ENCODE data around the gene SBNO2.

DNA sequence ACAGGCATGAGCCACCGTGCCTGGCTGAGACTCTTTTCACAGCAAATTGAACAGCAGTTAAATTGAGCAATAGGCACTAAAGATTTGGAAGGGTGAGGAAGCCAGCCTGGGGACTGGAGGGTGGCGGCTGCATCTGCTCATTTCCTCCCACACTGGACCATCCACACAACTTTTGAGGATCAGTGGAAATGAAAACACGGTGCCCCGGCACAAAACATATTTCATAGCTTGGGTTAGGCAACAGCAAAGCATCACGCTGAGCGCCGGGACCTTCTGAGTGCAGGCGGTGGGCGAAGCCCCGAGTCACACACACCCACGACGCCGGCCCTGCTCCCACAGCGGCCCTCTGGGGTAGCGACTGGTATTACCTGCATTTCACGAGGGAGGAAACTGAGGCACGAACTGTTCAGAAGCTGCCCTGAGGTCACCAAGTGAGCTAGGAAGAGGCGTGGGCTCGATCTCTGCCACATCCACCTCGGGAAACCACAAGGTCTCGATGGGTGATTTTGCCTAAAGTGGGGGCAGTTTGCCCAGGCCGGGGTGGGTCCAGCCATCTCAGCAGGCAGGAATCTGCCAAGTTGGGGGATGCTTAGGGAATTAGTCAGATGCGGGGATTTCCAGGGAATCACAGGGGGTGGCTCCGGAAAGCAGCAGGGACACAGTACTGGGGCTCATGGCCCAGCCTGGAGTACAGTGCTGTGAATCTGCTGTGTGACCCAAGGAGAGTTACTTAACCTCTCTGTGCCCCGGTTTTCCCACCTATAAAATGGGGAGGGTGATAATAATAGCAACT, 3.5 kb upstream of the SBNO2 start:
- TF ChIP-seq, protein P1, sequence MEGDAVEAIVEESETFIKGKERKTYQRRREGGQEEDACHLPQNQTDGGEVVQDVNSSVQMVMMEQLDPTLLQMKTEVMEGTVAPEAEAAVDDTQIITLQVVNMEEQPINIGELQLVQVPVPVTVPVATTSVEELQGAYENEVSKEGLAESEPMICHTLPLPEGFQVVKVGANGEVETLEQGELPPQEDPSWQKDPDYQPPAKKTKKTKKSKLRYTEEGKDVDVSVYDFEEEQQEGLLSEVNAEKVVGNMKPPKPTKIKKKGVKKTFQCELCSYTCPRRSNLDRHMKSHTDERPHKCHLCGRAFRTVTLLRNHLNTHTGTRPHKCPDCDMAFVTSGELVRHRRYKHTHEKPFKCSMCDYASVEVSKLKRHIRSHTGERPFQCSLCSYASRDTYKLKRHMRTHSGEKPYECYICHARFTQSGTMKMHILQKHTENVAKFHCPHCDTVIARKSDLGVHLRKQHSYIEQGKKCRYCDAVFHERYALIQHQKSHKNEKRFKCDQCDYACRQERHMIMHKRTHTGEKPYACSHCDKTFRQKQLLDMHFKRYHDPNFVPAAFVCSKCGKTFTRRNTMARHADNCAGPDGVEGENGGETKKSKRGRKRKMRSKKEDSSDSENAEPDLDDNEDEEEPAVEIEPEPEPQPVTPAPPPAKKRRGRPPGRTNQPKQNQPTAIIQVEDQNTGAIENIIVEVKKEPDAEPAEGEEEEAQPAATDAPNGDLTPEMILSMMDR (conservative IDR thresholded peaks at IDR 0.05; ENCODE audit: low read depth in 2 of 2) = 0 out of 4 replicates have a peak, but pooled peaks of 1 of the 2 experiments have one; percentile 6
- TF ChIP-seq EZH2 (IDR thresholded peaks at IDR 0.05; ENCODE audit: low read depth, unreplicated experiment) (no peak), NANOG (IDR thresholded peaks at IDR 0.05; ENCODE audit: borderline replicate concordance) (no peak)
- TF ChIP-seq, protein P2, sequence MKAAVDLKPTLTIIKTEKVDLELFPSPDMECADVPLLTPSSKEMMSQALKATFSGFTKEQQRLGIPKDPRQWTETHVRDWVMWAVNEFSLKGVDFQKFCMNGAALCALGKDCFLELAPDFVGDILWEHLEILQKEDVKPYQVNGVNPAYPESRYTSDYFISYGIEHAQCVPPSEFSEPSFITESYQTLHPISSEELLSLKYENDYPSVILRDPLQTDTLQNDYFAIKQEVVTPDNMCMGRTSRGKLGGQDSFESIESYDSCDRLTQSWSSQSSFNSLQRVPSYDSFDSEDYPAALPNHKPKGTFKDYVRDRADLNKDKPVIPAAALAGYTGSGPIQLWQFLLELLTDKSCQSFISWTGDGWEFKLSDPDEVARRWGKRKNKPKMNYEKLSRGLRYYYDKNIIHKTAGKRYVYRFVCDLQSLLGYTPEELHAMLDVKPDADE (IDR thresholded peaks at IDR 0.05) = no peak

All from GM23338 (cell line).